ENCODE results near the gene FRK. TPM values are rescaled to one million over a fixed set of nuclear protein-coding genes. Genes with fewer than 3 reads are reported as not detected.

FRK gene
- total and polyA plus RNA-seq, 9 donors, result 0.38 to 3.5 (median 1.1) TPM

DNA sequence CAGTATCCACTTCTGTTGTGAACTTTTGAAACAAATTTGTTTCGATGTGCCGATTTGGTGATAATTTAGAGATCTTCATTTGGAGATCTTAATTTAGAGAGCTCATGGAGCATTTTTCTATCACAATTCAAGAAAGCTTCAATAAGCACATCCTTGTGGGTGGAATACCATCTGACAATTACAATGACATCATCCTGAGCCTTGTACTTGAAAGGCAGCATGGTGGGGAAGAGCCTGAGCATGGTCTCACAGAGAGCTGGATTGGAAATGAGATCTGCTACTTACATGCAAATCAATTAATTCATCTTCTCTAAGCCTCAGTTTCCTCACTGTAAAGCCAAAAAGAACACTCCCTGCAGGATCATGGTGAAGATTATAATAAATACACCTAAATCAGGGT, 75.9 kb downstream of the FRK start:
- Histone ChIP-seq H3K9me3 (no peaks in the 10 kb centered on the region), H3K36me3 (no peaks in the 10 kb centered on the region), H3K4me1 (ENCODE audit: insufficient read depth) (no peaks in the 10 kb centered on the region), H3K4me3 (no peak overlapping the region), H3K27ac (no peak overlapping the region), H3K27me3 (no peaks in the 10 kb centered on the region)
- no peak for DNase-seq
- intact Hi-C loops (cut with DNase I), result no loop called here
- TF ChIP-seq, protein P1, sequence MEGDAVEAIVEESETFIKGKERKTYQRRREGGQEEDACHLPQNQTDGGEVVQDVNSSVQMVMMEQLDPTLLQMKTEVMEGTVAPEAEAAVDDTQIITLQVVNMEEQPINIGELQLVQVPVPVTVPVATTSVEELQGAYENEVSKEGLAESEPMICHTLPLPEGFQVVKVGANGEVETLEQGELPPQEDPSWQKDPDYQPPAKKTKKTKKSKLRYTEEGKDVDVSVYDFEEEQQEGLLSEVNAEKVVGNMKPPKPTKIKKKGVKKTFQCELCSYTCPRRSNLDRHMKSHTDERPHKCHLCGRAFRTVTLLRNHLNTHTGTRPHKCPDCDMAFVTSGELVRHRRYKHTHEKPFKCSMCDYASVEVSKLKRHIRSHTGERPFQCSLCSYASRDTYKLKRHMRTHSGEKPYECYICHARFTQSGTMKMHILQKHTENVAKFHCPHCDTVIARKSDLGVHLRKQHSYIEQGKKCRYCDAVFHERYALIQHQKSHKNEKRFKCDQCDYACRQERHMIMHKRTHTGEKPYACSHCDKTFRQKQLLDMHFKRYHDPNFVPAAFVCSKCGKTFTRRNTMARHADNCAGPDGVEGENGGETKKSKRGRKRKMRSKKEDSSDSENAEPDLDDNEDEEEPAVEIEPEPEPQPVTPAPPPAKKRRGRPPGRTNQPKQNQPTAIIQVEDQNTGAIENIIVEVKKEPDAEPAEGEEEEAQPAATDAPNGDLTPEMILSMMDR (IDR thresholded peaks at IDR 0.05), result no peak
- no peak for TF ChIP-seq EP300 (IDR thresholded peaks at IDR 0.05)
- no peak for TF ChIP-seq POLR2A (IDR thresholded peaks at IDR 0.05)
- WGBS, 3 donors, result 93 to 99% (median 95%) methylated on average over 2 of the region's 2 CpGs

DNA sequence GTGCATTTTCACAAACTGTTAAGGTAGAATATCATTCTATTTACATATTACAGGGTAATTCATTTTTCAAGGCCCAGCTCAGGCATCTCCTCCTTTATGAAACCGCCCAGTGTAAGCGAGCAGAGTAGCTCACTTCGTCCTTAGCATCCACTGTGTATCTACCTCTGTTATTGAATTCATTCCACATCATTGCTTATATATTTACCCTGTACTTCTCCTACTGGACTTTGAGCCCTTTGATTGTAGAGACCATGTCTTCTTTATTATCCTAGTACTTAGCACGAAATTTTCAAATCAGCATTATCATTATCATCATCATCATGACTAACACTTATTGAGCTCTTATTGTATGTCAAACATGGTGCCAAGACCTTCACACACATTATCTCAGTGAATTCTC, 76.7 kb downstream of the FRK start:
- Histone ChIP-seq H3K36me3 (no peaks in the 10 kb centered on the region), H3K27ac (no peak overlapping the region), H3K27me3 (no peaks in the 10 kb centered on the region), H3K4me1 (ENCODE audit: insufficient read depth) (no peaks in the 10 kb centered on the region), H3K9me3 (no peaks in the 10 kb centered on the region), H3K4me3 (no peak overlapping the region)
- intact Hi-C loops (cut with DNase I), result no loop called here
- no peak for DNase-seq
- 89 to 94% (median 91%) methylated on average over 4 of the region's 4 CpGs for WGBS, 3 donors
- TF ChIP-seq, protein P1 (IDR thresholded peaks at IDR 0.05), result no peak
- TF ChIP-seq POLR2A (IDR thresholded peaks at IDR 0.05), result no peak
- no peak for TF ChIP-seq EP300 (IDR thresholded peaks at IDR 0.05)

DNA sequence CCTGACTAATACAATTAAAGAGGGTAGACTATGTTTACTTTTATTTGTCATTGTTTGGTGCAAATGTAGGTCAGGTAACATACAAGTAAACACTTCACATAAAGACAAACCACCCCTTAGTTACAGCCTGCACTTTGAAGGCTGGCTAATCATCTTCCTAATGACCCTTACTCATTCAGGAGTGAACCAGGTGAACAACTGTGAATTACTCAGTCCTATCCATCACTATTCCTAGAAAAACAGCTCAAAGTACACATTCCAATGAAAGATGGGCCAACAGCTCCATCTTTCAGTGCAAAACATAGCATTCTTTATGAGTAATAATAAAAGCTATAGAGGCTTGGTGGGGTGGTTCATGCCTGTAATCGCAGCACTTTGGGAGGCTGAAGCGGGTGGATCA, 78.2 kb downstream of the FRK start:
- H3K4me3 ChIP-seq, result no peak overlapping the region
- WGBS, 3 donors, result 97 to 98% (median 98%) methylated on average over 2 of the region's 2 CpGs
- TF ChIP-seq POLR2A (IDR thresholded peaks at IDR 0.05), result no peak
- TF ChIP-seq, protein P1 (IDR thresholded peaks at IDR 0.05), result no peak
- TF ChIP-seq EP300 (IDR thresholded peaks at IDR 0.05), result no peak
- no peaks in the 10 kb centered on the region for H3K4me1 ChIP-seq (ENCODE audit: insufficient read depth)
- no peaks in the 10 kb centered on the region for H3K27me3 ChIP-seq
- no peaks in the 10 kb centered on the region for H3K9me3 ChIP-seq
- no peaks in the 10 kb centered on the region for H3K36me3 ChIP-seq
- intact Hi-C loops (cut with DNase I), result no loop called here
- H3K27ac ChIP-seq, result no peak overlapping the region
- no peak for DNase-seq

DNA sequence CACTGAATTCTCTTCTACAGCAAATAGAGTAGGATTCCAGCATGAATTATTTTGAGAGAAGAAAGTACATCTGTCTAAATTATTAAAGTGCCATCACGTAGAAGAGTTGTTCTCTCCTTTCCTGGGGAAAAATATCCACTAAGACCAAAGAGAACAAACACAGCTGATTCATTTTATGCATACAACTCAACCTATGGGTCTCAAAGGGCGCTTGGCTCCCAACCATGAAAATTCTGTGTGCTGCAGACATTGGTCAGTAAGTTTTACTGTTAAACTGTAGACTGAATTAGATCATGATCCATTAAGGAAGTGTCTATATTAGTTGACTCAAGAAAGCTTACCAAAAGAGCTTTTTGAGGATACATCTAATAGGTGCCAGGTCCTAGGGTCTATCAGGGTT, 83.5 kb downstream of the FRK start:
- no peaks in the 10 kb centered on the region for H3K4me1 ChIP-seq (ENCODE audit: insufficient read depth)
- WGBS, 3 donors, result 44 to 64% (median 44%) methylated on average over 2 of the region's 2 CpGs
- no peaks in the 10 kb centered on the region for H3K36me3 ChIP-seq
- no peak overlapping the region for H3K4me3 ChIP-seq
- intact Hi-C loops (cut with DNase I), result no loop called here
- TF ChIP-seq, protein P1 (IDR thresholded peaks at IDR 0.05), result no peak
- TF ChIP-seq EP300 (IDR thresholded peaks at IDR 0.05) (no peak), POLR2A (IDR thresholded peaks at IDR 0.05) (no peak)
- H3K27me3 ChIP-seq, result no peaks in the 10 kb centered on the region
- H3K27ac ChIP-seq, result no peak overlapping the region
- DNase-seq, result no peak
- H3K9me3 ChIP-seq, result no peaks in the 10 kb centered on the region
